ENCODE data around the gene VEGFA. TPM values are rescaled to one million over a fixed set of nuclear protein-coding genes. Genes with fewer than 3 reads are reported as not detected.

VEGFA gene
- total and polyA plus RNA-seq, 2 donors from 2014 or later, result 36.3 to 111 TPM

GRCh38 chr6:43833223-43833995, 63.4 kb downstream of the VEGFA start:
- H3K4me1 ChIP-seq (ENCODE audit: control insufficient read depth in 2 of 3, insufficient read depth in 2 of 3, low read depth in 1 of 3, low read length in 3 of 3), result peaks cover 2 to 25% (median 23%) of the 10 kb centered on the region in 3 donors
- DNase-seq, result peak in 3 of 5 donors; percentile 65 to 75 (median 71)
- peak overlapping the region; percentile 36 to 48 for H3K27ac ChIP-seq (ENCODE audit: low read depth in 2 of 2, low read length in 2 of 2)

GRCh38 chr6:43833996-43834390, 64.0 kb downstream of the VEGFA start:
- no peak for TF ChIP-seq CTCF (IDR thresholded peaks at IDR 0.05; ENCODE audit: borderline replicate concordance, extremely low read depth, insufficient read depth)
- H3K4me3 ChIP-seq (ENCODE audit: low read length in 3 of 3), result no peak overlapping the region
- H3K9ac ChIP-seq (ENCODE audit: low read length in 3 of 3), result no peak overlapping the region
- intact Hi-C loops (cut with DNase I), result no loop called here
- H3K27me3 ChIP-seq (ENCODE audit: control insufficient read depth, insufficient read depth, low read length), result no peaks in the 10 kb centered on the region
- H3K9me3 ChIP-seq (ENCODE audit: control insufficient read depth in 2 of 3, insufficient read depth in 1 of 3, low read length in 3 of 3), result no peaks in the 10 kb centered on the region
- DNase-seq (no peak), FAIRE-seq (no peak)
- H3K36me3 ChIP-seq (ENCODE audit: control insufficient read depth in 2 of 3, insufficient read depth in 3 of 3, low read length in 3 of 3), result no peaks in the 10 kb centered on the region
- peak overlapping the region in 1 of 2 donors; percentile 17 for H3K27ac ChIP-seq (ENCODE audit: low read depth in 2 of 2, low read length in 2 of 2)
- peaks cover 2 to 30% (median 26%) of the 10 kb centered on the region in 3 donors for H3K4me1 ChIP-seq (ENCODE audit: control insufficient read depth in 2 of 3, insufficient read depth in 2 of 3, low read depth in 1 of 3, low read length in 3 of 3)

More at GRCh38 chr6:43833223-43833995, 63.4 kb downstream of the VEGFA start:
- H3K4me3 ChIP-seq (ENCODE audit: low read length in 3 of 3), result no peak overlapping the region
- FAIRE-seq, result no peak
- intact Hi-C loops (cut with DNase I), result no loop called here
- H3K36me3 ChIP-seq (ENCODE audit: control insufficient read depth in 2 of 3, insufficient read depth in 3 of 3, low read length in 3 of 3), result no peaks in the 10 kb centered on the region
- no peak for TF ChIP-seq CTCF (IDR thresholded peaks at IDR 0.05; ENCODE audit: borderline replicate concordance, extremely low read depth, insufficient read depth)
- H3K9me3 ChIP-seq (ENCODE audit: control insufficient read depth in 2 of 3, insufficient read depth in 1 of 3, low read length in 3 of 3), result no peaks in the 10 kb centered on the region
- H3K27me3 ChIP-seq (ENCODE audit: control insufficient read depth, insufficient read depth, low read length), result no peaks in the 10 kb centered on the region
- no peak overlapping the region for H3K9ac ChIP-seq (ENCODE audit: low read length in 3 of 3)

- intact Hi-C loops (cut with DNase I), result no loop called here
Observed at GRCh38 chr6:43834528-43835155, 64.6 kb downstream of the VEGFA start.

More at GRCh38 chr6:43834528-43835155, 64.6 kb downstream of the VEGFA start:
- Histone ChIP-seq H3K9me3 (ENCODE audit: control insufficient read depth in 2 of 3, insufficient read depth in 1 of 3, low read length in 3 of 3) (no peaks in the 10 kb centered on the region), H3K27ac (ENCODE audit: low read depth in 2 of 2, low read length in 2 of 2) (no peak overlapping the region), H3K36me3 (ENCODE audit: control insufficient read depth in 2 of 3, insufficient read depth in 3 of 3, low read length in 3 of 3) (no peaks in the 10 kb centered on the region), H3K4me3 (ENCODE audit: low read length in 3 of 3) (no peak overlapping the region), H3K9ac (ENCODE audit: low read length in 3 of 3) (no peak overlapping the region), H3K27me3 (ENCODE audit: control insufficient read depth, insufficient read depth, low read length) (no peaks in the 10 kb centered on the region), H3K4me1 (ENCODE audit: control insufficient read depth in 2 of 3, insufficient read depth in 2 of 3, low read depth in 1 of 3, low read length in 3 of 3) (peaks cover 2 to 30% (median 26%) of the 10 kb centered on the region in 3 donors)
- TF ChIP-seq CTCF (IDR thresholded peaks at IDR 0.05; ENCODE audit: borderline replicate concordance, extremely low read depth, insufficient read depth), result no peak
- DNase-seq, result peak in 2 of 5 donors; percentile 42 to 52
- no peak for FAIRE-seq

Data from kidney (tissue), 14 donors.